Measurements from ENCODE around the gene NINJ2.

The NINJ2 gene

GRCh38 chr12:666066-666465 is 2.8 kb upstream of the NINJ2 start:
- Histone ChIP-seq H3K4me3 (ENCODE audit: low read length, poor library complexity, severe bottlenecking) (no peak overlapping the region), H3K4me2 (ENCODE audit: low read depth, low read length, poor library complexity, severe bottlenecking) (no peak overlapping the region), H3K9me3 (ENCODE audit: insufficient read depth, low read depth, low read length) (no peaks in the 10 kb centered on the region), H2AFZ (ENCODE audit: low read length) (no peak overlapping the region), H3F3A (ENCODE audit: low read depth) (no peaks in the 10 kb centered on the region), H3K4me1 (ENCODE audit: insufficient read depth, low read length, poor library complexity, severe bottlenecking) (peaks cover 41% of the 10 kb centered on the region), H3K9ac (ENCODE audit: low read depth, low read length, poor library complexity, severe bottlenecking) (no peak overlapping the region), H3K79me2 (ENCODE audit: insufficient read depth, low read length) (no peaks in the 10 kb centered on the region), H3K36me3 (ENCODE audit: insufficient read depth, low read length) (no peaks in the 10 kb centered on the region), H4K20me1 (ENCODE audit: insufficient read depth, low read length, poor library complexity, severe bottlenecking) (no peaks in the 10 kb centered on the region), H3K27me3 (ENCODE audit: insufficient read depth, low read length, poor library complexity, severe bottlenecking) (no peaks in the 10 kb centered on the region), H3K9me2 (replicated peaks; ENCODE audit: low read depth, low read length) (no peaks in the 10 kb centered on the region)
- no peak for TF ChIP-seq CTCF (conservative IDR thresholded peaks at IDR 0.05; ENCODE audit: low read length)

GRCh38 chr12:664779-665092 is 1.5 kb upstream of the NINJ2 start:
- Histone ChIP-seq H3K27me3 (ENCODE audit: insufficient read depth, low read length, poor library complexity, severe bottlenecking) (no peaks in the 10 kb centered on the region), H3K9ac (ENCODE audit: low read depth, low read length, poor library complexity, severe bottlenecking) (no peak overlapping the region), H2AFZ (ENCODE audit: low read length) (no peak overlapping the region), H3K79me2 (ENCODE audit: insufficient read depth, low read length) (no peaks in the 10 kb centered on the region), H3K4me2 (ENCODE audit: low read depth, low read length, poor library complexity, severe bottlenecking) (no peak overlapping the region), H3K9me3 (ENCODE audit: insufficient read depth, low read depth, low read length) (no peaks in the 10 kb centered on the region), H3K4me1 (ENCODE audit: insufficient read depth, low read length, poor library complexity, severe bottlenecking) (peaks cover 35% of the 10 kb centered on the region), H3F3A (ENCODE audit: low read depth) (no peaks in the 10 kb centered on the region), H3K9me2 (replicated peaks; ENCODE audit: low read depth, low read length) (no peaks in the 10 kb centered on the region), H3K4me3 (ENCODE audit: low read length, poor library complexity, severe bottlenecking) (no peak overlapping the region), H4K20me1 (ENCODE audit: insufficient read depth, low read length, poor library complexity, severe bottlenecking) (no peaks in the 10 kb centered on the region), H3K36me3 (ENCODE audit: insufficient read depth, low read length) (no peaks in the 10 kb centered on the region)
- TF ChIP-seq CTCF (conservative IDR thresholded peaks at IDR 0.05; ENCODE audit: low read length) = no peak
- no peak for TF ChIP-seq EZH2phosphoT487 (IDR thresholded peaks at IDR 0.05; ENCODE audit: borderline replicate concordance)

- Histone ChIP-seq H3F3A (ENCODE audit: low read depth) (no peaks in the 10 kb centered on the region), H4K20me1 (ENCODE audit: insufficient read depth, low read length, poor library complexity, severe bottlenecking) (no peaks in the 10 kb centered on the region), H3K79me2 (ENCODE audit: insufficient read depth, low read length) (no peaks in the 10 kb centered on the region), H3K4me1 (ENCODE audit: insufficient read depth, low read length, poor library complexity, severe bottlenecking) (peaks cover 34% of the 10 kb centered on the region), H3K9ac (ENCODE audit: low read depth, low read length, poor library complexity, severe bottlenecking) (no peak overlapping the region), H3K9me2 (replicated peaks; ENCODE audit: low read depth, low read length) (no peaks in the 10 kb centered on the region), H3K9me3 (ENCODE audit: insufficient read depth, low read depth, low read length) (no peaks in the 10 kb centered on the region), H3K4me2 (ENCODE audit: low read depth, low read length, poor library complexity, severe bottlenecking) (no peak overlapping the region), H3K4me3 (ENCODE audit: low read length, poor library complexity, severe bottlenecking) (no peak overlapping the region), H3K36me3 (ENCODE audit: insufficient read depth, low read length) (no peaks in the 10 kb centered on the region), H2AFZ (ENCODE audit: low read length) (no peak overlapping the region), H3K27me3 (ENCODE audit: insufficient read depth, low read length, poor library complexity, severe bottlenecking) (no peaks in the 10 kb centered on the region)
- TF ChIP-seq EZH2phosphoT487 (IDR thresholded peaks at IDR 0.05; ENCODE audit: borderline replicate concordance) = no peak
- TF ChIP-seq CTCF (conservative IDR thresholded peaks at IDR 0.05; ENCODE audit: low read length) = no peak
These were observed 982 bp upstream of the NINJ2 start for GRCh38 chr12:664075-664778.
